HG03060 (cell line): ENCODE results near the gene CTSO.

ENCODE experiments used
- ATAC-seq: cut with Tn5 transposase; IDR thresholded peaks from one replicate; pipeline ENCODE4 v1.9.1; 2021; ENCODE audit warnings: low read depth, moderate number of reproducible peaks; ENCODE audit not compliant: unreplicated experiment

The CTSO gene, protein sequence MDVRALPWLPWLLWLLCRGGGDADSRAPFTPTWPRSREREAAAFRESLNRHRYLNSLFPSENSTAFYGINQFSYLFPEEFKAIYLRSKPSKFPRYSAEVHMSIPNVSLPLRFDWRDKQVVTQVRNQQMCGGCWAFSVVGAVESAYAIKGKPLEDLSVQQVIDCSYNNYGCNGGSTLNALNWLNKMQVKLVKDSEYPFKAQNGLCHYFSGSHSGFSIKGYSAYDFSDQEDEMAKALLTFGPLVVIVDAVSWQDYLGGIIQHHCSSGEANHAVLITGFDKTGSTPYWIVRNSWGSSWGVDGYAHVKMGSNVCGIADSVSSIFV

DNA sequence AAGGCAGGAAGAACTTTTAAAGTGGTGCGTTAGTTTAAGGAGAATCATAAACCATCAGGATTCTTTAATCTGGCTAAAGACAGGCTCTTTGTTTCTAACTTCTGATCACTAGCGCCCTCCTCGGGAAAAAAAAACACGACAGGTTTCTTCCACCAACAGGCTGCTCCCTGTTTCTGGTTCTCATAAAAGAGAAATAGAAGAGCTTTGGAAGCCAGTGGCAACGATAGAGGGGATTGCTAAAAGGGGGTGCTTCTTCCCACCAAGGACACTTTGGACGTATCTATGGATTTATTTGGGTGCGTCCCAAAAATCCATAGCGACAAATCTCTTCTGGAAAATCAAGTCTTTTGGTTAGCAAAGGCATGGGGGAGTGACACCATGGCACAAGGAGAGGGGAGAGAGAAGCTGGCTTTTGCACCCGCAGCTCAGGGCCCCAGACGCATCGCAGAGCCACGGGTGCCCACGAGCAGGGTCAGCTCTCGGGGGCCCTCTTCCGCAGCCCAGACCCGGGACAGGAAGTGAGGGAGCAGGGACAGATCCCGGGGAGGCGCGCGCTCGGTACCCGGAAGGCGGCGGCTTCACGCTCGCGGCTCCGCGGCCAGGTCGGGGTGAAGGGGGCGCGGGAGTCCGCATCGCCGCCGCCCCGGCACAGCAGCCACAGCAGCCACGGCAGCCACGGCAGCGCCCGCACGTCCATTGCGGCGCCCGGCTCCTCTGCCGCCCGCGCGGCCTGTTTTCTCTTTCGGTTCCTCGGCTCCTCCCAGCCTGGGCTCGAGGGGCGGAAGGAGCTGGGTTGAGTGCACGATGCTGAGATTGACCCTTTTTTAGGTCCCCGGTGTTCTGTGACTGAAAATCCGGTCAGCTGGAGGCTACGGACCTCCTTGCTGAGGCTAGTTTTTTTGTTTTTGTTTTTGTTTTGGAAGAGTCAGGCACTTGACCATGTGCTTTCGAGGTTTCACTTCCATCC is at the start of gene CTSO:
Gene CTSO, minus strand, starts transcription at position 716 of the 967 bp plus-strand sequence. Its CDS starts 19 bp downstream, at position 697.
- ATAC-seq = peak; percentile 81

DNA sequence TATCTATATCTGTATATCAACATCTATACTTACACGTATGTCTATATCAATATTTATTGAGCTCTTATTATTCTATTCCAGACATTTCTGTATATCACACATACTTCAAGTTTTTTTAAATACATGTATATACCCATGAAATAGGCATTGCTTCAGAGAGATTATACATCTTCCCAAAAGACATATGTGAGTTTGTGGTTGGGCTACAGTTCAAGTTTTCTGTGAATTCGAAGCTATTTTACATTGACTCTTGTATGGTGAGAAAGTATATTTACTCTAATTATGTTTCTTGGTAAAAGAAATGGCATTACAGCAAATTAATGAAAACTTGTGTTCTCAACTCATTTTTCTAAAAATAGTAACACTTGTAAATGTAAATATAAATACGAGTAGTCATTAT is 46.8 kb upstream of the CTSO start:
- no peak for ATAC-seq

DNA sequence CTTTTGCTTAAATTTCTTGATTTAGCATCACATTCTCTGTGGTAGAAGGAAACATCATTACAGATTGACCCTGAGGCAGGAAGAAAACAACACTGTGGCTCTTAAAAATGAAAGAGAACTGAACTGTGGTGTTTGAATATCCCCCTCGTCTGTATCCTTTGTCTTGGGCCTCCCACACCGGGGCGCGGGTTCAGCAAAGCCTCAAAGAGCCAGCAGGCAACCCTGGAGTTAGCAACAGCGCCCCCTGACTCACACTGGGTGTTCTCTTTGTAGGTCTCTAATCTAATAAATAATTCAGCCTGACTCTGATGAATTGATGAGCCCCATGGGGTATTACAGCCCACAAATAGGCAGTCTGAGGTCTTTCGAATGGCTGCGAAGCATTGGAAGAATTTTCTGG is 46.1 kb upstream of the CTSO start:
- ATAC-seq = no peak

DNA sequence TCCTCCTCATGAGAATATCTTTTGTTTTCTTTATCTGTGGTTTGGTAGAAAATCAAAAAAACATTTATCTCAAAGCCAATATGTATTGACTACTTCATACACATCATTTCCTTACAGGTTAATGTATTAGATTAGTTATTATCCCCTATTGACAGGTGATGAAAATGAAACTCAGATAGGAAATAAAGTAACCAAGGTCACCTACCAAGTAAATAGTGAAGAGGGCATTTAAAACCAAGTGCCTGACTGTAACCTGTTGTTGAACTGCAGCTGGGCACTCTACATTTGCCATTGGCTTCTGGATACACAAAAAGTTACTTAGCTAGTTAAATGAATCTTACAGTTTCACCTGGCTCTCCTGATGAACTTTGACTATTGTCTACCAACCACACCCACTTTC is 41.4 kb upstream of the CTSO start:
- no peak for ATAC-seq

DNA sequence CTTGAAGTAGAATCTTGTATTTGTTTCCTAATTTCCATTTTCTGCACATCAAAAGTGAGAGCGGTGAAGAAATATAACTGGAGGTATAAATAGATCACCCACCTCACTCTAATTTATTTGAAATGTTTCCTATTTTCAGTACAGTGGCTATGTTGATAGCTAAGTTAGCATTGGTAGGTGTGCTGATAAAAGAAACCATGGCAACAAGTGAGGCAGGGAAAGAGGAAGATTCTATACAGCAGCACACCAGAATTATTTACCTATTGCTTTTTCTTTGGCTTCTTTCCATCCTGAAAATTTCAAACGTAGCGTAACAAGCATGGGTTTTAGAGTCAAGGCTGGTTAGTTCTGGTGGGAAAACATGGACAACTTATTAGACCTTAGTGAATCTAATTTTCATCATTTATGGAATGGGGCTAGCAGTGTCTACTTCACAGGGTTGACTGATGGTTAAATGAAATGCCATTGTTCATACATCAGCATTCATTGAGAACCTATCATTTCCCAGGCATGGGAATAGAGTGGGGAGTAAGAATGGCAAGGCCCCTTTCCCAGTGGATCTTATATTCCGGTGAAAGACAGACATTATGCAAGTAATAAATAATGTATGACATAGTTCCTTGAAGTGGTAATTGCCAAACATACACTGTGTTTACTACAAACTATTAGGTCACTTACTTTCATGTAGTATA is 30.6 kb upstream of the CTSO start:
- ATAC-seq = no peak

DNA sequence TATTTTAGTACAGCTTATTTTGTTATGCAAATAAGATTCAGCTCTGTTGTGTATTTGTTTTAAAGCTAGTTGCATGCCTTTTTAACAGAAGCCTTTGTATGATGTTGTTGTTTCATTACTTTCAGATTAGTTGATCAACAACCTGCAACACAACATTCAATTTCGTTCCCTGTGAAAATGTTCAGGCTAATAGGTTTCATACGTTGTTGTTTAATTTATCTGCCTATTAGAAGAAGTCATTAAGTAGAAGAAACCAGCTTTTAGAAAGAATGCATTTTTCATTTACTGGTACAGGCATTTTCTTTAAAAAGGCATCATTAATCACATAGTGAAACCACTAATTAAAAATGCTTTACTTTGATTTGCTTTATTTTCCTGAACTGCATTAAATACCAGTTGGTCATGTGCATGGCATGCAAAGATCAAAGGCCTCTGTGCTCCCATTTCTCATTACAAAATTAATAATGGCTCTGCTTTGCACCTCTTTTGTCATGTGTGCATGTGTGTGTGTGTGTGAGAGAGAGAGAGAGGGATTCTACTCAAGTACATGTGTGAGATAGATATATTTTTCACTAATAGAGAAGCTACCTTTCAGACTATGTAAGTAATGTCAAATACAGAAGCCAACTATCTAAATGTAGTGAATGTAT is 29.2 kb upstream of the CTSO start:
- no peak for ATAC-seq

DNA sequence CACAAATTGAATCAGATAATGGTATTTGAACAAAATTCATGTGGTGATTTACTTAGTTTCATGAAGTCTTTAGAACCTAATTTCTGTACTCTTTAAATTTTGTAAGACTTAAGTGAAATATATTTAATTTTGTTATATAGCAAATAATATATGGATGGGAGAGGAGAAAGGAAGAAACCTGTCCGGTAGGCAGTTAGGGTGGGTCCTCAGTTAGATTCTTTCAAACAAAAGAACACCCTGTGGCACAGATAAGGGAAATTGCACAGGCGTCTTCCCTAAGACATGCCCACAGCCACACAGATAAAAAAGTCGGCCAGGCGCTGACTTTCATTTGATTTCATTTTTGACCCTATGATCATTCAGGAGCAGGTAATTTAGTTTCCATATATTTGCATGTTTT is 25.1 kb upstream of the CTSO start:
- no peak for ATAC-seq

DNA sequence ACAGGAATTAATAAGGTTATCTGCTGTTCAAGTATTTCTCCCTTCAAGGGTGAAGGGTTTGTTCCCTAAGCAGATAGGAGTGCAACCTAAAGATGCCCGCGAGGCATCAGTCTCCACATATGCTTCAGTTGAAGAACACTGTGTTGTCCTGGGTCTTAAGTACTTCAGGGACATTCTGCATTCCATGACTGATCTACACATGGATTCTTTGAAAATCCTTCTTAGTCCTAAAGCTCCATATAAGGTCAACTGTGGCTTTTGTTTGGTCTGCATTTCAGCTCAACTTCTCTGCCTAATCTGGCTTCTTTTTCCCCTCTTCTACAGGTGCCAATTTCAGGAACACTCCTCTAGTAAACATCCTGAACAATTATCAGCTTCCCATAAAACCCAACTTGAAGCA is 21.8 kb upstream of the CTSO start:
- ATAC-seq = no peak

DNA sequence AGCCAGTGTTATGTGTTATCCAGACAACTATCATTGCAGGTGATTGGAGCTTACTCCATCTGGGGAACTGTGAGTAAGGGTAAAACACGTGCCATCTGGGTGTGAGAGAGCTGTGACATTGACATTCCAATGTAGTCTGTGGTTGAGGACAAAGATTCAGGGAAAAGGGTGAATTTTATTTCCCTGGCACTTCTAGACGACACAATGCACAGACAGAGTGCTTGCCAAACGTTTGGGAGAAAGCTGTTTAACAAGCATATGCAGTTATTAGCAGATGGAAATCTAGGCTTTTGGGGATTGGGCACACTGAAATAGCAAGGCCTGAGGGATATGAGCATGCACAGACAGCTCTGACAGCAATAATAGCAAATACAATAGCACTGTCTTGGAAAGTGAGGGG is 21.3 kb upstream of the CTSO start:
- no peak for ATAC-seq

DNA sequence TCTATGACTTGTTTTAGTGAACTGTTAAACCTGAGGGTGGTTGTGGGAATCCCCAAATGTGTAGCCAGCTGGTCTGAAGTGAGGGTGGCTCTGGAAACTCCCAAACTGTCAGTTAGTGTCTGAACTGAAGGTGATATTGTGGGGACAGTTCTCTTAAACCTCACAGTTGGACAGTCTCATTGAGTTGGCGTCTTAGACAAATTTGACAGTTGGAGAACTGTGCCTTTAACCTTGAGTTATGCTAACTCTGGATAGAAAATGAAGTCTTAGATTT is 20.7 kb upstream of the CTSO start:
- peak; percentile 96 for ATAC-seq

DNA sequence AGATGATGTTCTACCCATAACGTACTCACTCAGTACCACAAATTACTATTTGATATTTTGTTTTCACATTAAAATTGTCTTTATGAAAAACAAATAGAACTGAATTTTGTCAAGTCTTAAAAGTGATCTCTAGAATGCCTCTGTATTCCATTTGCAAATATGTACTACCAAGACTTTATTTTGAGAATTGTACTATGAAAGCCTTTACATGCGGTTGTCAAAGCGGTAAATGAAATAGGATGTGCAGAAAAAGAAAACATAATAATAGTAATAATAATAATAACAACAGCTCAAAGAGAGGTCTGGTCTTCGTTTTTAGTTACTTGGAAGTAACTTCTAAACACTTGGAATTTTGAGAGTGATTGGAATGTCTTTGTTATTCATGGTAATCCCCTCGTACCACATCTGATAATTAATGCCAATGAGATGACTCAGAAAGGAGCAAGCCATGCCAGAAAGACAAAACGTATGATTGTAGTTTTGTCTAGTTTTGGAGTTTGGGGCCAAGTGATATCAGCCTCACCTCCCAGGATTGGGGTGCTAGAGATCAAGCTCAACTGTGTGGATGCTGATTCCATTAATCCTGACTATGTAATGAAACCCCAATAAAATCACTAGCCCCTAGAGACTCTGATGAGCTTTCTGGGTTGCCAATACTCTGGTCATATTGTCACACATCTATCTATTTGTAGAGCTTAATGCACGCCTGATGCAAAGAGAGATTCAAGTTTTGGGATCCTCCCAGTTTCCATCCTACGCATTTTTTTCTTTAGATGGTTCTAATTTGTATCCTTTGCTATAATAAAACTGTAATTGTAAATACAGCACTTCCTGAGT is 20.2 kb upstream of the CTSO start:
- peak; percentile 15 for ATAC-seq

DNA sequence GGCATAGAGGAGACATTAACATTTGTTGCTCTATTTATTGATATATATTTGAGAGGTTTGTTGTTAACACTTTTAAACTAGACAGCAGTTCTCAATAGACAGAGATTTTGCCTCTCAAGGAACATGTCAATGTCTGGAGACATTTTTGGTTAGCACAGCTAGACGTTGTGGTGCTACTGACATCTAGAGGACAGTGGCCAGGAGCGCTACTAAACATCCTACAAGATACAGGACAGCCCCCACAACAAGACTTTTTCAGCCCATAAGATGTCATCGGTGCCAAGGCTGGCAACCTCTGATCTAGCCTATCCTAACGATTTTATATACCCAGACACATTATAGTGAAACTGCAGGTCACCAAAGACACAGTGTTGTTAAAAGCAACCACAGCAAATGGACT is 18.4 kb upstream of the CTSO start:
- peak; percentile 38 for ATAC-seq

DNA sequence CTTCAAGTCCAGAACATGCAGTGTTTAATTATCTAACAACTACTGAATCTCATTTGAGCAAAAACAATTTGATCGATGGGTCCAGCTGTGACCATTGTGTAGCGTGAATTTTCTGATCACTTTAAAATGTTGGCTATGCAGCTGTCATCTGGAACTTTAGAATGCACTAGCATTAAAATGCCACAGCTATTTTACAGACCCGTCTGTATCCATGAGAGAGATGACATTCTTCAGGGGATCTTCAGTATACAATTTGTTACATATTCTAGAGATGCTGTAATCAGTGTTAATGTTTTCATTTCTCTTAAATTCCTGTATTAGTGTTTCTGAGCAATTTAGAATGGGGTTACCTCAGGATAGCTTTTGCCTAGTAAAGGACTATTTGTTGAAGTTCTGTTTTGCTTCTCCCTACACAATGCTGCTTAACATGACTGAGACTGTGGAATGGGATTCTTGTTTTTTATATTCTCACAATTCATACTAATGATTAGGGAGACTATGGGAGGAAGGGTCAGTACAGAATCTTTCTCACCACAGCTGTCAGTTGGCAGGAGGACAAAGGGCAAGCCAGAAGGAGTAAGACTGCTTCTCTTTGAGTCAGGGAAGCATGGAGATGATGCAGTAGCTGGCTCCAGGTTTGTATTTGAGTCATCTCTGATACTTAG is 13.2 kb upstream of the CTSO start:
- no peak for ATAC-seq

DNA sequence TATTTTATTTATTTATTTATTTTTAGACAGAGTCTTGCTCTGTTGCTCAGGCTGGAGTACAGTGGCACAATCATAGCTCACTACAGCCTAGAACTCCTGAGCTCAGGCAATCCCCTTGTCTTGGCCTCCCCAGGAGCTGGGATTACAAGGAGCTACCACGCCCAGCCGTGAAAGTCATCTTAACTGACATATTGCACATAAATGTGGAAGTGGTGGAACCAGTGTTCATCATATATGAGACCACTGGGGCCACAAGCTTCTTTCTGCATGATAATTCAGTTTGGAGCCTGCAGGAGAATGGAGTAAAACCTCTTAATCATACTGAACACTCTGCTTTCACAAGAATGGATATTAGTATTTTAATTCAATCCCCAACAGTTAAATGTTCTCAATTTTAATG is 12.5 kb upstream of the CTSO start:
- ATAC-seq = no peak

DNA sequence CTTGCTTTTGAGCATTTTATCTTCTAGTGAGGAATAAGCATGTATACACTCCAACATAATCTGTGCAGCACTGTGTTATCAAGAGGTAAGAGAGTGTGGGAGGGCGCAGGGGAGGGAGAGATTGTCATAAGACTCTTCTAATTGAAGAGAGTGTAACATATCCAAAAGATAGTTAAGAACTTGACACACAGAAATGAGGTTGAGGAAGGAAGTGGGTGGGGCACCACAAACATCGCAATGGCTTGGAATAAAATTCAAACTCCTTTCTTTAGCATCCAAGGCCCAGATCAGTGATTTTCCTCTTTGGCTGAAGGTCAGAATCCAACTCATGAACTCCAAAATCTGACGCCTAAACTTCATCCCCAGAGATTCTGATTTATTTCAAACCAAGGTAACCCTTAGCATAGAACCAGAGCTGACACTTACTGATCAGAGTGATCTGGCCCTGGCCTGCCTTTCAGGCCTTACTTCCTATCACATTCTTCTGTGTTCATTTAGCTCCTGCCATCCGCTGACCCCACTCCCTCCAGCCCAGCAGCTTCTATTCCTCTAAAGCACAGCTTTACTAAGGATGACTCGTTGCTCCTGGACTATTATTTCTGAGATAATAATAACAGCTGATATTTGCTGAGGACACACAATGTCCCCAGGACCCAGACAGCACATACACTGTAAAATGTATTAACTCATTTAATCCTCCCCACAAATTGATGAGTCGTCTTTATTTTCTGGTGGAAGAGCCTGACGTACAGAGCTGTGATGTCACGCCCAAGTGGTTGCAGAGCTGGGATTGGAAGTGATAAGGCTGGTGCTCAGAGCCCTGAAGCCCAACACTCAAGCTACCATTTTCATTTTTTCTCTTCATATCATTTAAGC is 10.6 kb upstream of the CTSO start:
- no peak for ATAC-seq

DNA sequence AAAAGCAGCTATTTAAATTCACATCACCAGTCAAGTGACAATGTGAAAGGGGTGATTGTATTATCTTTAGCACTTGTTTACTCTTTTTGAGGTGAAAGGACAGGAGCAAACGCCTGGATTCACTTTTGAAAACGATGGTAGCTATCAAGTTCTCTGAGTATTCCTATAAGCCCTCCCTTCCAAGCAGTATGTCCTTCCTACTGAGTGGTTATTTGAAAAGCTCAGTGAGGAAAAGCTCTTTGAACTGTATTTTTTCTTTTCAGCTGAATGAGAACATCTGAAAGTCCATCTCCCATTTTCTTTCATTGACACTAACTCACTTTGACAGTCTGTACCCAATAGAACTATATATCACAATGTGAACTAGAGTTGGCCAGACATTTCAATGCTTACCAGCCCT is 9.1 kb upstream of the CTSO start:
- no peak for ATAC-seq

DNA sequence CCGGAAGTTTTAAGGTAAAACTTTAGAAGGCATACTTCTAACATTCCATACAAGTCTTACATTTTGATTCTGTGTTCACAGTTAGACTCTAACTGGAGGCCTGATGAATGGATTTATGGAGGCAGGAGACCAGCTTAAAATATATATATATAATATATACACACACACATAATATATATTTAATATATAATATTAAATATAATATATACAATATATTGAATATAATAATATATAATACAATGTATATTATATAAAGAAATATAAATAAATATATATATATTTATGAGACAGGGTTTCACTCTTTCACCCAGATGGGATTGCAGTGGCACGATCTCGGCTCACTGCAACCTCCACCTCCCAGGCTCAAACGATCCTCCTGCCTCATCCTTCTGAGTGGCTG is 7.9 kb upstream of the CTSO start:
- no peak for ATAC-seq

DNA sequence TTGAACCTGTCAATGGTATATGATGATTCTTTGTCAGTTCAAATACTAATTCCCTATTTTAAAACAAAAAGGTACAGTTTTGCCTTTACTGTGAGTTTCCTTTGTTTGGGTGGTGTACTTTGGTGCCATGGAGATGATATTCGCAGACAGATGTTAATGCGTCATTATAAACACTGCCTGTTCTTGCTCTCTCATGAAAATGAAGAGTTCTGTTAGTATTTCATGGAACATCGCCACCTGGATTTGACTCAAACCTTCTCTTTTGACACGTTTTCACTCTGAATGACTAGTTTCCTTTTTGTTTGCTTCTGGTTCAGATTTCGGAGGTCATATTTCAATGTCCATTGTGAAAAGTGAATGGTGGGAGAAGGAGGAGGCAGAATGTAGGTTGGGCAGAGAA is 6.9 kb upstream of the CTSO start:
- no peak for ATAC-seq

DNA sequence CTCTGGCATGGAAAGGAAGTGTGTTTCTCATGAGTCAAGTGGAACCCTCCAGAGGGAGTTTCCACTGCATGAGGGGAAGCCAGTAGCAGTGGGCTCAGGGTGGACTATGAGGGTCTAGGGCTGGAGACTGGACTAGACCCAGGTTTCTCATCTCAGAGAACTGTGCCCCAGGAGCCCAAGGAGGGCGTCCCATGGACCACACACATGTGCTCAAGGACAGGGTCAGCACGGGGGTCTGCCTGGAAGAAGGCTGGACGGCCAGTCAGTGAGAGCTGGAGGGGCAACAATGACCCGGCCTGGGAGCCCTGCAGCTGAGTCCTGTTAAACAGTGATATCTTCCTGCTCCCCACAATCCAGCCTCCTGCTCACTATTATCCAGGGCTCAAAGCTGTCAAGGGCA is 5.8 kb upstream of the CTSO start:
- ATAC-seq = no peak
